SK-N-SH (cell line): ENCODE results near the gene ANKRD33B. TPM values are rescaled to one million over a fixed set of nuclear protein-coding genes. Genes with fewer than 3 reads are reported as not detected.
"Not testable (repeated sequence)": the region's sequence is repeated elsewhere in the genome, so short reads cannot be mapped to it uniquely, and the experiment has no call there.

Source experiments
- CTCF ChIA-PET: fragments of 300-600, 350-600 bp; formaldehyde crosslinking; extraction: SDS; loops from one replicate; lab custom pipeline; 2021; lab: Yijun Ruan, JAX
- POLR2A ChIA-PET: fragments of 350-600 bp; sonication (Branson Sonifier 250); formaldehyde crosslinking; extraction: SDS; loops from one replicate; lab custom pipeline; 2020; ENCODE audit warnings: antibody characterized with exemption, inconsistent platforms; lab: Yijun Ruan, JAX
- DNase-seq: peaks from one replicate; pipeline ENCODE4 v3.0.0; 2012
- H2AFZ ChIP-seq: fragments of 200-600 bp; sonication (generic); 2 replicates; pipeline ENCODE4 v1.8.1; 2016; ENCODE audit warnings: antibody characterized with exemption, mild to moderate bottlenecking, low read depth
- H3F3A ChIP-seq: fragments of 200-600 bp; sonication (generic); replicated peaks from 2 replicates; pipeline ENCODE3; 2016; ENCODE audit warnings: antibody characterized with exemption, mild to moderate bottlenecking; ENCODE audit not compliant: insufficient read depth
- H3K27ac ChIP-seq, 2 experiments: fragments of 200-500 bp in 1 of 2; fragments of 200-600 bp in 1 of 2; sonication (Bioruptor generic) in 1 of 2; sonication (generic), shearing (Covaris generic) in 1 of 2; 2 replicates each; pipeline versions ENCODE4 v1.5.1 to v1.6.1; 2014 to 2016; ENCODE audit warnings: low read depth in 2 of 2, inconsistent platforms in 1 of 2, low read length in 1 of 2, mild to moderate bottlenecking in 1 of 2, mixed read lengths in 1 of 2
- H3K27me3 ChIP-seq: fragments of 200-600 bp; sonication (generic), shearing (Covaris generic); 2 replicates; pipeline ENCODE4 v1.6.1; 2016; ENCODE audit warnings: mixed run types; ENCODE audit not compliant: insufficient read depth
- H3K36me3 ChIP-seq, 2 experiments: fragments of 200-500 bp in 1 of 2; fragments of 200-600 bp in 1 of 2; sonication (Bioruptor generic) in 1 of 2; sonication (generic) in 1 of 2; replicated peaks in 1 of 2; 2 replicates each; pipeline versions ENCODE3 to v1.5.1; 2014 to 2016; ENCODE audit warnings: low read length in 1 of 2, mild to moderate bottlenecking in 1 of 2; ENCODE audit not compliant: insufficient read depth in 2 of 2, control insufficient read depth in 1 of 2
- H3K4me1 ChIP-seq, 2 experiments: fragments of 200-500 bp in 1 of 2; fragments of 200-600 bp in 1 of 2; sonication (Bioruptor generic) in 1 of 2; sonication (generic), shearing (Covaris generic) in 1 of 2; 2 replicates each; pipeline versions ENCODE4 v1.5.1 to v1.6.1; 2014 to 2016; ENCODE audit warnings: low read depth in 1 of 2, low read length in 1 of 2, mixed run types in 1 of 2; ENCODE audit not compliant: insufficient read depth in 2 of 2, control insufficient read depth in 1 of 2
- H3K4me2 ChIP-seq: fragments of 200-600 bp; sonication (generic), shearing (Covaris generic); 2 replicates; pipeline ENCODE4 v1.6.1; 2017; ENCODE audit warnings: mixed run types
- H3K4me3 ChIP-seq, 2 experiments: fragments of 200-500 bp in 1 of 2; fragments of 200-600 bp in 1 of 2; sonication (Bioruptor generic) in 1 of 2; sonication (generic), shearing (Covaris generic) in 1 of 2; 2 replicates each; pipeline versions ENCODE4 v1.5.1 to v1.8.1; 2014 to 2016; ENCODE audit warnings: low read depth in 2 of 2, inconsistent platforms in 1 of 2, low read length in 1 of 2, mild to moderate bottlenecking in 1 of 2, mixed read lengths in 1 of 2, moderate library complexity in 1 of 2
- H3K79me2 ChIP-seq: fragments of 200-600 bp; sonication (generic); 2 replicates; pipeline ENCODE4 v1.8.1; 2017; ENCODE audit warnings: mild to moderate bottlenecking; ENCODE audit not compliant: insufficient read depth
- H3K9ac ChIP-seq: fragments of 200-600 bp; sonication (generic); 2 replicates; pipeline ENCODE4 v1.6.1; 2017; ENCODE audit warnings: mixed run types
- H3K9me2 ChIP-seq: fragments of 200-600 bp; sonication (generic); 2 replicates; pipeline ENCODE4 v1.6.1; 2017; ENCODE audit warnings: mixed run types
- H3K9me3 ChIP-seq: fragments of 200-600 bp; sonication (generic); 2 replicates; pipeline ENCODE4 v1.6.1; 2017; ENCODE audit warnings: mixed run types, mild to moderate bottlenecking, moderate library complexity
- H4K20me1 ChIP-seq: fragments of 200-600 bp; sonication (generic); 2 replicates; pipeline ENCODE4 v1.6.1; 2017; ENCODE audit warnings: mild to moderate bottlenecking, mixed run types; ENCODE audit not compliant: insufficient read depth
- CHD2 ChIP-seq: fragments of 150-350 bp; IDR thresholded peaks from 2 replicates; pipeline ENCODE4 v1.6.1; 2018; ENCODE audit warnings: low read length; ENCODE audit not compliant: partially characterized antibody
- FOSL2 ChIP-seq: IDR thresholded peaks from 2 replicates; pipeline ENCODE4 v1.4.0; 2012; ENCODE audit warnings: low read depth, mild to moderate bottlenecking, moderate library complexity, borderline replicate concordance
- FOXJ3 ChIP-seq: sonication (generic); formaldehyde crosslinking; IDR thresholded peaks from 2 replicates; pipeline ENCODE4 v1.5.1; 2020; ENCODE audit warnings: mild to moderate bottlenecking, missing genetic modification reagents
- GABPA ChIP-seq: IDR thresholded peaks from 2 replicates; pipeline ENCODE4 v1.4.0; 2012; ENCODE audit warnings: low read depth, mild to moderate bottlenecking
- GATA2 ChIP-seq: sonication (generic); formaldehyde crosslinking; IDR thresholded peaks from 2 replicates; pipeline ENCODE4 v1.5.0; 2020; ENCODE audit warnings: mild to moderate bottlenecking, missing genetic modification reagents
- JUND ChIP-seq: IDR thresholded peaks from 2 replicates; pipeline ENCODE4 v1.4.0; 2012
- MAX ChIP-seq: IDR thresholded peaks from 2 replicates; pipeline ENCODE4 v1.4.0; 2012; ENCODE audit warnings: low read depth
- MEF2A ChIP-seq: IDR thresholded peaks from 2 replicates; pipeline ENCODE4 v1.4.0; 2012; ENCODE audit warnings: low read depth, borderline replicate concordance
- NFIC ChIP-seq: IDR thresholded peaks from 2 replicates; pipeline ENCODE4 v1.4.0; 2012; ENCODE audit warnings: borderline replicate concordance
- NRF1 ChIP-seq: IDR thresholded peaks from 2 replicates; pipeline ENCODE4 v1.6.1; 2012; ENCODE audit warnings: low read depth, mild to moderate bottlenecking, low read length
- RXRA ChIP-seq: IDR thresholded peaks from 2 replicates; pipeline ENCODE4 v1.4.0; 2012; ENCODE audit warnings: low read depth, mild to moderate bottlenecking, borderline replicate concordance
- SMC3 ChIP-seq: IDR thresholded peaks from 2 replicates; pipeline ENCODE4 v1.6.1; 2012; ENCODE audit warnings: low read depth, low read length, improper control_type of control experiment
- TCF12 ChIP-seq: IDR thresholded peaks from 2 replicates; pipeline ENCODE4 v1.4.0; 2012
- TEAD4 ChIP-seq: IDR thresholded peaks from 2 replicates; pipeline ENCODE4 v1.4.0; 2012; ENCODE audit warnings: mild to moderate bottlenecking, borderline replicate concordance; ENCODE audit not compliant: insufficient read depth
- WGBS: methylation state at CpG from one replicate; pipeline ENCODE4 v1.1.6; 2017; ENCODE audit warnings: low lambda C conversion rate; 5-methylcytosine and 5-hydroxymethylcytosine counted together
- polyA plus RNA-seq, 3 experiments: library from polyadenylated mRNA; depleted of rRNA; stranded (reverse); fragments of >200 nt; gene quantifications; 2 replicates each; pipeline ENCODE4 v1.2.3, GENCODE V29; 2012
- TF ChIP-seq, protein P1 (sequence below): IDR thresholded peaks from 2 replicates; pipeline ENCODE4 v1.4.0; 2012; ENCODE audit warnings: low read depth, borderline replicate concordance
- TF ChIP-seq, protein P2 (sequence below): IDR thresholded peaks from 2 replicates; pipeline ENCODE4 v1.6.1; 2012; ENCODE audit warnings: mild to moderate bottlenecking, low read depth, low read length, moderate library complexity
- TF ChIP-seq, protein P3 (sequence below): fragments of 150-350 bp; IDR thresholded peaks from 2 replicates; pipeline ENCODE4 v1.6.1; 2017; ENCODE audit warnings: antibody characterized with exemption, low read length, low read depth, borderline replicate concordance

Gene ANKRD33B
- polyA plus RNA-seq, 1 of the 3 experiments (the other 2 are of a cell fraction): 1.8 TPM

GRCh38 chr5:10604975-10605374 is 41.1 kb downstream of the ANKRD33B start:
- TF ChIP-seq, protein P1, sequence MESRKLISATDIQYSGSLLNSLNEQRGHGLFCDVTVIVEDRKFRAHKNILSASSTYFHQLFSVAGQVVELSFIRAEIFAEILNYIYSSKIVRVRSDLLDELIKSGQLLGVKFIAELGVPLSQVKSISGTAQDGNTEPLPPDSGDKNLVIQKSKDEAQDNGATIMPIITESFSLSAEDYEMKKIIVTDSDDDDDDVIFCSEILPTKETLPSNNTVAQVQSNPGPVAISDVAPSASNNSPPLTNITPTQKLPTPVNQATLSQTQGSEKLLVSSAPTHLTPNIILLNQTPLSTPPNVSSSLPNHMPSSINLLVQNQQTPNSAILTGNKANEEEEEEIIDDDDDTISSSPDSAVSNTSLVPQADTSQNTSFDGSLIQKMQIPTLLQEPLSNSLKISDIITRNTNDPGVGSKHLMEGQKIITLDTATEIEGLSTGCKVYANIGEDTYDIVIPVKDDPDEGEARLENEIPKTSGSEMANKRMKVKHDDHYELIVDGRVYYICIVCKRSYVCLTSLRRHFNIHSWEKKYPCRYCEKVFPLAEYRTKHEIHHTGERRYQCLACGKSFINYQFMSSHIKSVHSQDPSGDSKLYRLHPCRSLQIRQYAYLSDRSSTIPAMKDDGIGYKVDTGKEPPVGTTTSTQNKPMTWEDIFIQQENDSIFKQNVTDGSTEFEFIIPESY: no peak
- TF ChIP-seq TCF12 (no peak), JUND (no peak), SMC3 (no peak), FOXJ3 (CRISPR knock-in tag) (no peak), MAX (no peak), MEF2A (no peak), RXRA (no peak), GABPA (no peak), NRF1 (no peak), CHD2 (no peak), TEAD4 (no peak), FOSL2 (no peak), GATA2 (CRISPR knock-in tag) (no peak), NFIC (no peak)
- TF ChIP-seq, protein P2, sequence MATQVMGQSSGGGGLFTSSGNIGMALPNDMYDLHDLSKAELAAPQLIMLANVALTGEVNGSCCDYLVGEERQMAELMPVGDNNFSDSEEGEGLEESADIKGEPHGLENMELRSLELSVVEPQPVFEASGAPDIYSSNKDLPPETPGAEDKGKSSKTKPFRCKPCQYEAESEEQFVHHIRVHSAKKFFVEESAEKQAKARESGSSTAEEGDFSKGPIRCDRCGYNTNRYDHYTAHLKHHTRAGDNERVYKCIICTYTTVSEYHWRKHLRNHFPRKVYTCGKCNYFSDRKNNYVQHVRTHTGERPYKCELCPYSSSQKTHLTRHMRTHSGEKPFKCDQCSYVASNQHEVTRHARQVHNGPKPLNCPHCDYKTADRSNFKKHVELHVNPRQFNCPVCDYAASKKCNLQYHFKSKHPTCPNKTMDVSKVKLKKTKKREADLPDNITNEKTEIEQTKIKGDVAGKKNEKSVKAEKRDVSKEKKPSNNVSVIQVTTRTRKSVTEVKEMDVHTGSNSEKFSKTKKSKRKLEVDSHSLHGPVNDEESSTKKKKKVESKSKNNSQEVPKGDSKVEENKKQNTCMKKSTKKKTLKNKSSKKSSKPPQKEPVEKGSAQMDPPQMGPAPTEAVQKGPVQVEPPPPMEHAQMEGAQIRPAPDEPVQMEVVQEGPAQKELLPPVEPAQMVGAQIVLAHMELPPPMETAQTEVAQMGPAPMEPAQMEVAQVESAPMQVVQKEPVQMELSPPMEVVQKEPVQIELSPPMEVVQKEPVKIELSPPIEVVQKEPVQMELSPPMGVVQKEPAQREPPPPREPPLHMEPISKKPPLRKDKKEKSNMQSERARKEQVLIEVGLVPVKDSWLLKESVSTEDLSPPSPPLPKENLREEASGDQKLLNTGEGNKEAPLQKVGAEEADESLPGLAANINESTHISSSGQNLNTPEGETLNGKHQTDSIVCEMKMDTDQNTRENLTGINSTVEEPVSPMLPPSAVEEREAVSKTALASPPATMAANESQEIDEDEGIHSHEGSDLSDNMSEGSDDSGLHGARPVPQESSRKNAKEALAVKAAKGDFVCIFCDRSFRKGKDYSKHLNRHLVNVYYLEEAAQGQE: no peak
- TF ChIP-seq, protein P3, sequence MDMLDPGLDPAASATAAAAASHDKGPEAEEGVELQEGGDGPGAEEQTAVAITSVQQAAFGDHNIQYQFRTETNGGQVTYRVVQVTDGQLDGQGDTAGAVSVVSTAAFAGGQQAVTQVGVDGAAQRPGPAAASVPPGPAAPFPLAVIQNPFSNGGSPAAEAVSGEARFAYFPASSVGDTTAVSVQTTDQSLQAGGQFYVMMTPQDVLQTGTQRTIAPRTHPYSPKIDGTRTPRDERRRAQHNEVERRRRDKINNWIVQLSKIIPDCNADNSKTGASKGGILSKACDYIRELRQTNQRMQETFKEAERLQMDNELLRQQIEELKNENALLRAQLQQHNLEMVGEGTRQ: no peak
- Histone ChIP-seq H3K9ac (no peak overlapping the region), H3K4me3 (no peak overlapping the region), H4K20me1 (no peaks in the 10 kb centered on the region), H3K27ac (no peak overlapping the region), H3K4me2 (no peak overlapping the region), H3F3A (peaks cover 14% of the 10 kb centered on the region), H2AFZ (no peak overlapping the region), H3K9me2 (no peaks in the 10 kb centered on the region), H3K9me3 (no peaks in the 10 kb centered on the region), H3K36me3 (no peaks in the 10 kb centered on the region), H3K4me1 (peaks cover 8 to 18% of the 10 kb centered on the region in 2 experiments; a peak in 3 of 4 replicates), H3K27me3 (no peaks in the 10 kb centered on the region), H3K79me2 (peaks cover 5% of the 10 kb centered on the region; the same call in 1 of the 2 replicates)
- POLR2A ChIA-PET: no interaction called here
- no peak for DNase-seq
- CTCF ChIA-PET: interaction anchor here (1.2 kb wide), 1 partner anchor 152 kb away, joined by 3 read pairs; no protein-coding TSS in a partner anchor
- WGBS: 93% methylated on average over 4 of the region's 6 CpGs

- H3K79me2 ChIP-seq, H3K27ac ChIP-seq, POLR2A ChIA-PET: not testable (repeated sequence)
Measured at GRCh38 chr5:10606632-10607022, 42.8 kb downstream of the ANKRD33B start.

More at GRCh38 chr5:10606632-10607022, 42.8 kb downstream of the ANKRD33B start:
- not testable (repeated sequence) for H3K4me1 ChIP-seq, H4K20me1 ChIP-seq, H3K4me3 ChIP-seq, H3K9me2 ChIP-seq, DNase-seq, H3K36me3 ChIP-seq, H2AFZ ChIP-seq, H3K9ac ChIP-seq, H3K9me3 ChIP-seq, H3K4me2 ChIP-seq, H3F3A ChIP-seq, H3K27me3 ChIP-seq
- WGBS: 95% methylated on average over 9 of the region's 9 CpGs
- CTCF ChIA-PET: interaction anchor here (1.1 to 1.6 kb wide), 2 partner anchors 21 to 154 kb away, joined by 4 to 6 read pairs; no protein-coding TSS in a partner anchor
